Cardiac muscle cell (in vitro differentiated cells and primary cell): ENCODE results near the gene PAGR1. TPM values are rescaled to one million over a fixed set of nuclear protein-coding genes. Genes with fewer than 3 reads are reported as not detected.

ENCODE experiments used
- DNase-seq, 2 donors: peaks; one replicate each; pipeline versions ENCODE4 v3.0.0 to v3.0.0-alpha.2; 2010 to 2017; ENCODE audit warnings: low read depth in 1 of 2, low spot score in 1 of 2
- H3K27ac ChIP-seq: fragments of 200-600 bp; sonication (generic); 2 replicates; pipeline ENCODE4 v1.5.1; 2016
- H3K27me3 ChIP-seq: fragments of 200-600 bp; sonication (generic); 2 replicates; pipeline ENCODE4 v1.6.0; 2016; ENCODE audit warnings: control low read depth
- H3K36me3 ChIP-seq: fragments of 200-600 bp; sonication (generic); 2 replicates; pipeline ENCODE4 v1.5.1; 2016; ENCODE audit warnings: control low read depth
- H3K4me1 ChIP-seq: fragments of 200-600 bp; sonication (generic); 2 replicates; pipeline ENCODE4 v1.8.1; 2017; ENCODE audit warnings: low read depth, mild to moderate bottlenecking, mixed run types
- H3K4me3 ChIP-seq: fragments of 200-600 bp; sonication (generic); 2 replicates; pipeline ENCODE4 v1.5.1; 2016; ENCODE audit warnings: mild to moderate bottlenecking
- H3K9me3 ChIP-seq: fragments of 200-600 bp; sonication (generic); 2 replicates; pipeline ENCODE4 v1.5.1; 2017; ENCODE audit warnings: low read depth, mild to moderate bottlenecking, control low read depth
- polyA plus RNA-seq: library from polyadenylated mRNA; unstranded; fragments of >200 nt; fragmentation: Nextera tagmentation; extraction: Ambion mirVana; gene quantifications from 2 replicates; pipeline ENCODE4 v1.2.1, GENCODE V29; 2016
- total RNA-seq: library from RNA; depleted of rRNA; stranded (reverse); fragments of >200 nt; gene quantifications from 2 replicates; pipeline ENCODE4 v1.2.3, GENCODE V29; 2016
- TF ChIP-seq, protein P1 (sequence below): IDR thresholded peaks from 2 replicates; pipeline ENCODE4 v1.5.1; 2012; ENCODE audit warnings: low read depth, mild to moderate bottlenecking, low read length

The PAGR1 gene
- total and polyA plus RNA-seq, 2 experiments from 2014 or later: 113 to 120 TPM

DNA sequence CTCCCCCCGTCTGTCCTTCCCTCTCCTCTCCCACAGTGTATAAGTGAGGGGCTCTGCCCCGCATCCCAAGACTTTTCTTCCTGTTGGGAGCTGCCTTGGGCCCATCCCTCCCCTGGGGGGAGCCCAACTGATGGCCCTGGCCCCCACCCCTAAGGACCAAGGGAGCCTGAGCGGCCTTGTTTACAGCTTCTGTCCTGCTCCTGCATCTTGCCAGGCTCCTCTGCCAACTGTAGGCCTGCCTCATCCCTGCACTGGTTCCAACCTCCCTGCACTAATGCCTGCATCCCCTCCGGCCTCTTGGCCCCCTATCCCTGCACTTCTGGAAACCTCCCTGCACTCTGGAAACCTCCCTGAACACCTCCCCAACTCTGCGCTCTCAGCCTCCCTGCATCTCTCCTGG lies 1.4 kb upstream of the PAGR1 start:
- Histone ChIP-seq H3K27ac (no peak overlapping the region), H3K4me1 (peaks cover 24% of the 10 kb centered on the region), H3K9me3 (no peaks in the 10 kb centered on the region), H3K27me3 (no peaks in the 10 kb centered on the region), H3K4me3 (no peak overlapping the region), H3K36me3 (peaks cover 12% of the 10 kb centered on the region)
- TF ChIP-seq, protein P1, sequence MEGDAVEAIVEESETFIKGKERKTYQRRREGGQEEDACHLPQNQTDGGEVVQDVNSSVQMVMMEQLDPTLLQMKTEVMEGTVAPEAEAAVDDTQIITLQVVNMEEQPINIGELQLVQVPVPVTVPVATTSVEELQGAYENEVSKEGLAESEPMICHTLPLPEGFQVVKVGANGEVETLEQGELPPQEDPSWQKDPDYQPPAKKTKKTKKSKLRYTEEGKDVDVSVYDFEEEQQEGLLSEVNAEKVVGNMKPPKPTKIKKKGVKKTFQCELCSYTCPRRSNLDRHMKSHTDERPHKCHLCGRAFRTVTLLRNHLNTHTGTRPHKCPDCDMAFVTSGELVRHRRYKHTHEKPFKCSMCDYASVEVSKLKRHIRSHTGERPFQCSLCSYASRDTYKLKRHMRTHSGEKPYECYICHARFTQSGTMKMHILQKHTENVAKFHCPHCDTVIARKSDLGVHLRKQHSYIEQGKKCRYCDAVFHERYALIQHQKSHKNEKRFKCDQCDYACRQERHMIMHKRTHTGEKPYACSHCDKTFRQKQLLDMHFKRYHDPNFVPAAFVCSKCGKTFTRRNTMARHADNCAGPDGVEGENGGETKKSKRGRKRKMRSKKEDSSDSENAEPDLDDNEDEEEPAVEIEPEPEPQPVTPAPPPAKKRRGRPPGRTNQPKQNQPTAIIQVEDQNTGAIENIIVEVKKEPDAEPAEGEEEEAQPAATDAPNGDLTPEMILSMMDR: no peak
- no peak for DNase-seq

- Histone ChIP-seq H3K9me3 (no peaks in the 10 kb centered on the region), H3K27ac (peak overlapping the region; percentile 5), H3K36me3 (peaks cover 13% of the 10 kb centered on the region), H3K4me3 (peak overlapping the region; percentile 92), H3K27me3 (no peaks in the 10 kb centered on the region), H3K4me1 (peaks cover 21% of the 10 kb centered on the region)
- peak in 1 of 2 donors; percentile 23 for DNase-seq
- TF ChIP-seq, protein P1: no peak
Measured at GRCh38 chr16:29815032-29815721, 775 bp upstream of the PAGR1 start.

DNA sequence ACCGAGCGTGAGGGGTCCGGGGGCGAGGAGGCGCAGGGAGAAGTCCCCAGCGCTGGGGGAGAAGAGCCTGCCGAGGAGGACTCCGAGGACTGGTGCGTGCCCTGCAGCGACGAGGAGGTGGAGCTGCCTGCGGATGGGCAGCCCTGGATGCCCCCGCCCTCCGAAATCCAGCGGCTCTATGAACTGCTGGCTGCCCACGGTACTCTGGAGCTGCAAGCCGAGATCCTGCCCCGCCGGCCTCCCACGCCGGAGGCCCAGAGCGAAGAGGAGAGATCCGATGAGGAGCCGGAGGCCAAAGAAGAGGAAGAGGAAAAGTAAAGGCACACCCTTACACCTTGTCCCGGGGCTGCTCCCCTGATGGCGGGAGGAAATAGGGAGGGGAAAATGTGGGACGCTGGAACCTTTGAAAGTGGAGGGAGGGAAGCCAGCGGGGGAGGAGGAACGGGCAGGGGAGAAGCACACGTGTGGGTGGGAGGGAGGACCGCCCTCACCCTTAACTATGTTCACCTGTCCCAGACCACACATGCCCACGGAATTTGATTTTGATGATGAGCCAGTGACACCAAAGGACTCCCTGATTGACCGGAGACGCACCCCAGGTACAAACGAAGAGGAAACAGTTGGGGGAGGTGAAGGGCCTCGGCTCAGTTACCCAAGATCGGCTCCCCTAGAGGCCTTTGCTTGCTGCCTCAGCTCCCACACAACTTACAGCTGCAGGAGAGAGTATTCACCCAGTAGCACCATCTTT lies 916 bp downstream of the PAGR1 start:
- peak overlapping the region; percentile 84 for H3K27ac ChIP-seq
- H3K36me3 ChIP-seq: peaks cover 12% of the 10 kb centered on the region
- peaks cover 12% of the 10 kb centered on the region for H3K4me1 ChIP-seq
- H3K9me3 ChIP-seq: no peaks in the 10 kb centered on the region
- peak overlapping the region; percentile 92 for H3K4me3 ChIP-seq
- no peaks in the 10 kb centered on the region for H3K27me3 ChIP-seq
- peak; percentile 73 to 78 for DNase-seq
- TF ChIP-seq, protein P1: no peak

DNA sequence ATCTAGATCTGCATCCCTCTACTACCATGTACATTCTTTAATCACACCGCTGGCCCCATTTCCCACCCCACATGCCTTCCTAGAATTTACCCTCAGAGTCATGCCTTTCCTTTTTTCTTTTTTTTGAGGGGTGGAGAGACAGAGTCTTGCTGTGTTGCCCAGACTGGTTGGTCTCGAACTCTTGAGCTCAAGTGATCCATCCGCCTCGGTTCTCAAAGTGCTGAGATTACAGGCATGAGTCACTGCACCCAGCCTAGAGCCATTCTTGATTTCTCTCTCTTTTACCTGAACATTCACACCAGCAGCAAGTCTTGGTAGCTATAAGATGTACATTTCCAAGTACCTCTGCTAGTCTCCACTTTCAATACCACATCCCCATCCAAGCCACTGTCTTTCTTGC lies 2.1 kb downstream of the PAGR1 start:
- TF ChIP-seq, protein P1: no peak
- peaks cover 12% of the 10 kb centered on the region for H3K36me3 ChIP-seq
- no peak overlapping the region for H3K27ac ChIP-seq
- no peaks in the 10 kb centered on the region for H3K27me3 ChIP-seq
- H3K4me3 ChIP-seq: no peak overlapping the region
- no peak for DNase-seq
- H3K9me3 ChIP-seq: no peaks in the 10 kb centered on the region
- H3K4me1 ChIP-seq: peaks cover 12% of the 10 kb centered on the region

- DNase-seq: no peak
- peaks cover 12% of the 10 kb centered on the region for H3K36me3 ChIP-seq
- H3K4me3 ChIP-seq: no peak overlapping the region
- no peaks in the 10 kb centered on the region for H3K27me3 ChIP-seq
- peaks cover 12% of the 10 kb centered on the region for H3K4me1 ChIP-seq
- H3K9me3 ChIP-seq: no peaks in the 10 kb centered on the region
- TF ChIP-seq, protein P1: no peak
- H3K27ac ChIP-seq: no peak overlapping the region
Measured at GRCh38 chr16:29819506-29819905, 3.6 kb downstream of the PAGR1 start.
